Liver (tissue), 3 donors: ENCODE measurements around the gene IRGQ.

Source experiments
- CTCF ChIP-seq: fragments of 150-350 bp; IDR thresholded peaks from 2 replicates; pipeline ENCODE4 v1.5.1; 2017; ENCODE audit warnings: improper control_type of control experiment, low read depth, low read length; ENCODE audit not compliant: missing input control
- EGR1 ChIP-seq, 2 donors: IDR thresholded peaks; 2 replicates each; pipeline ENCODE4 v1.6.1; 2016 to 2018; ENCODE audit warnings: antibody characterized with exemption in 2 of 2, low read depth in 2 of 2
- GABPA ChIP-seq, 2 donors: IDR thresholded peaks in 1 of 2; conservative IDR thresholded peaks in 1 of 2; 2 replicates each; pipeline ENCODE4 v1.6.1; 2016; ENCODE audit warnings: antibody characterized with exemption in 2 of 2, mild to moderate bottlenecking in 1 of 2, moderate library complexity in 1 of 2
- RAD21 ChIP-seq, 2 donors: IDR thresholded peaks; 2 replicates each; pipeline ENCODE4 v1.6.1; 2016; ENCODE audit warnings: antibody characterized with exemption in 2 of 2, mild to moderate bottlenecking in 2 of 2
- REST ChIP-seq: IDR thresholded peaks from 2 replicates; pipeline ENCODE4 v1.6.1; 2016; ENCODE audit warnings: antibody characterized with exemption, mild to moderate bottlenecking
- RXRA ChIP-seq, 2 donors: IDR thresholded peaks; 2 replicates each; pipeline ENCODE4 v1.6.1; 2017 to 2018; ENCODE audit warnings: antibody characterized with exemption in 2 of 2, mild to moderate bottlenecking in 1 of 2
- TF ChIP-seq, protein P1 (sequence below): IDR thresholded peaks from 2 replicates; pipeline ENCODE4 v1.6.1; 2016; ENCODE audit warnings: antibody characterized with exemption
- TF ChIP-seq, protein P2 (sequence below): IDR thresholded peaks from 2 replicates; pipeline ENCODE4 v1.6.1; 2016; ENCODE audit warnings: antibody characterized with exemption
- TF ChIP-seq, protein P3 (sequence below): IDR thresholded peaks from 2 replicates; pipeline ENCODE4 v1.6.1; 2016; ENCODE audit warnings: antibody characterized with exemption
- donor health status: healthy.
- donor health status: healthy.

DNA sequence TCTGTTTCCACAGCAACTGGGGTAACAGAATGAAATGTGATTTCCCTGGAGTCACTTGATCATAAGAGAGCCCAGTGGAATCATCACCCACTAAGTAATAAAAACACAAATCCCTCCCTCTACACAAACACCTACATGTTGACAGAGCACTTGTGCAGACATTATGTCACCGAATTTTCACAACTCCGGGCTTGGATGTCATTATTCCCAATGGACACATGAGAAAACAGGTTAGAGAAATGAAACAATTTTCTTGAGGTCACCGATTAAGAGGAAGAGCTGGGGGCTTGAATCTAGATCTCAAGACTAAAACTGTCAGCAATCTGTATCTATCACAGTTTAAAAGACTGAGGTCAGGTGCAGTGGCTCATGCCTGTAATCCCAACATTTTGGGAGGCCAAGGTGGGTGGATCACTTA is 23.8 kb downstream of the IRGQ start:
- TF ChIP-seq CTCF (no peak), REST (no peak), EGR1 (IDR thresholded peaks at IDR 0.05; ENCODE audit: low read depth in 2 of 2) (no peak), RXRA (IDR thresholded peaks at IDR 0.05) (no peak), RAD21 (IDR thresholded peaks at IDR 0.05) (no peak), GABPA (IDR thresholded peaks at IDR 0.05 in 1 of 2, conservative IDR thresholded peaks at IDR 0.05 in 1 of 2) (no peak)
- TF ChIP-seq, protein P1, sequence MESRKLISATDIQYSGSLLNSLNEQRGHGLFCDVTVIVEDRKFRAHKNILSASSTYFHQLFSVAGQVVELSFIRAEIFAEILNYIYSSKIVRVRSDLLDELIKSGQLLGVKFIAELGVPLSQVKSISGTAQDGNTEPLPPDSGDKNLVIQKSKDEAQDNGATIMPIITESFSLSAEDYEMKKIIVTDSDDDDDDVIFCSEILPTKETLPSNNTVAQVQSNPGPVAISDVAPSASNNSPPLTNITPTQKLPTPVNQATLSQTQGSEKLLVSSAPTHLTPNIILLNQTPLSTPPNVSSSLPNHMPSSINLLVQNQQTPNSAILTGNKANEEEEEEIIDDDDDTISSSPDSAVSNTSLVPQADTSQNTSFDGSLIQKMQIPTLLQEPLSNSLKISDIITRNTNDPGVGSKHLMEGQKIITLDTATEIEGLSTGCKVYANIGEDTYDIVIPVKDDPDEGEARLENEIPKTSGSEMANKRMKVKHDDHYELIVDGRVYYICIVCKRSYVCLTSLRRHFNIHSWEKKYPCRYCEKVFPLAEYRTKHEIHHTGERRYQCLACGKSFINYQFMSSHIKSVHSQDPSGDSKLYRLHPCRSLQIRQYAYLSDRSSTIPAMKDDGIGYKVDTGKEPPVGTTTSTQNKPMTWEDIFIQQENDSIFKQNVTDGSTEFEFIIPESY = no peak
- TF ChIP-seq, protein P2, sequence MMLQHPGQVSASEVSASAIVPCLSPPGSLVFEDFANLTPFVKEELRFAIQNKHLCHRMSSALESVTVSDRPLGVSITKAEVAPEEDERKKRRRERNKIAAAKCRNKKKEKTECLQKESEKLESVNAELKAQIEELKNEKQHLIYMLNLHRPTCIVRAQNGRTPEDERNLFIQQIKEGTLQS = no peak
- TF ChIP-seq, protein P3, sequence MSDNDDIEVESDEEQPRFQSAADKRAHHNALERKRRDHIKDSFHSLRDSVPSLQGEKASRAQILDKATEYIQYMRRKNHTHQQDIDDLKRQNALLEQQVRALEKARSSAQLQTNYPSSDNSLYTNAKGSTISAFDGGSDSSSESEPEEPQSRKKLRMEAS = no peak
